Pancreas (tissue), 10 donors: ENCODE measurements around the gene TCF19. TPM values are rescaled to one million over a fixed set of nuclear protein-coding genes. Genes with fewer than 3 reads are reported as not detected.

ENCODE experiments used
- ATAC-seq, 4 donors: fragments of 200-7000 bp; cut with Tn5 transposase; one replicate each; pipeline versions ENCODE4 v1.8.0 to v1.9.1; 2020; ENCODE audit warnings: mild to moderate bottlenecking in 4 of 4, moderate library complexity in 4 of 4
- DNase-seq, 6 donors: peaks; one replicate each; pipeline ENCODE4 v3.0.0-alpha.2; 2020
- FAIRE-seq: peaks from 2 replicates; lab custom pipeline; 2012; peaks lifted over from hg19 to GRCh38; lab: Jason Lieb, UNC
- H3K27ac ChIP-seq, 4 donors: fragments of 200-600 bp; sonication (generic); 1 replicate in 3 of 4; 2 replicates in 1 of 4; pipeline versions ENCODE4 v1.5.0 to v1.8.0; 2020
- H3K27me3 ChIP-seq, 4 donors: fragments of 200-600 bp; one replicate each; pipeline ENCODE4 v1.8.0; 2021
- H3K36me3 ChIP-seq, 3 donors: fragments of 200-600 bp; sonication (generic) in 1 of 3; one replicate each; pipeline versions ENCODE4 v1.5.0 to v1.8.0; 2020 to 2021
- H3K4me1 ChIP-seq, 3 donors: fragments of 200-600 bp; one replicate each; pipeline ENCODE4 v1.8.0; 2021
- H3K4me3 ChIP-seq, 4 donors: fragments of 200-600 bp; sonication (generic) in 2 of 4; one replicate each; pipeline versions ENCODE4 v1.5.0 to v1.8.0; 2020 to 2021
- H3K9me3 ChIP-seq, 4 donors: fragments of 200-600 bp; one replicate each; pipeline ENCODE4 v1.8.0; 2021
- WGBS, 2 donors: extraction: QIAGEN DNeasy Blood & Tissue Kit; methylation state at CpG; one replicate each; pipeline ENCODE4 v1.1.7; 2013; 5-methylcytosine and 5-hydroxymethylcytosine counted together
- intact Hi-C, 3 donors: fragments of 100-400 bp; cut with DNase I; formaldehyde crosslinking; loops; one replicate each; pipeline versions ENCODE4 v1.11.1 to v1.14.2; 2022
- polyA plus RNA-seq, 2 donors: library from polyadenylated mRNA; stranded (reverse); fragments of 200-250 nt; gene quantifications; one replicate each; pipeline ENCODE4 v1.2.3, GENCODE V29; 2013
- total RNA-seq, 6 donors: library from RNA; stranded (reverse); fragmentation: NEBNext Ultra II Directional in 4 of 6; extraction: Animal tissue kit (Norgen Biotek cat#: 25700) in 4 of 6; gene quantifications; one replicate each; pipeline versions ENCODE4 v1.2.1 to v1.2.4, GENCODE V29; 2021 to 2023
- TF ChIP-seq, protein P1 (sequence below), 4 donors: fragments of 200-600 bp; sonication (generic) in 3 of 4; IDR thresholded peaks; one replicate each; pipeline versions ENCODE4 v1.5.0 to v1.8.0; 2021; ENCODE audit warnings: antibody characterized with exemption in 4 of 4
- donor health status: healthy with polysubstance abuse.
- donor health status: DM: no; HTN: no; CAD: no; lungs with moderate emphysema.
- donor health status: DM: no; HTN: no; CAD: no.
- donor health status: control.
- donor health status: control.
- donor health status: Bipolar disorder and iron deficiency.
- donor health status: DM: yes; HTN: yes; CAD: no.
- donor health status: DM: no; HTN: no; CAD: no.
- donor health status: DM: no; HTN: no; CAD: no.
- donor health status: DM: yes; HTN: yes; CAD: no.

TCF19 gene
- total and polyA plus RNA-seq, 8 donors, result 0.83 to 3.4 (median 2.0) TPM

DNA sequence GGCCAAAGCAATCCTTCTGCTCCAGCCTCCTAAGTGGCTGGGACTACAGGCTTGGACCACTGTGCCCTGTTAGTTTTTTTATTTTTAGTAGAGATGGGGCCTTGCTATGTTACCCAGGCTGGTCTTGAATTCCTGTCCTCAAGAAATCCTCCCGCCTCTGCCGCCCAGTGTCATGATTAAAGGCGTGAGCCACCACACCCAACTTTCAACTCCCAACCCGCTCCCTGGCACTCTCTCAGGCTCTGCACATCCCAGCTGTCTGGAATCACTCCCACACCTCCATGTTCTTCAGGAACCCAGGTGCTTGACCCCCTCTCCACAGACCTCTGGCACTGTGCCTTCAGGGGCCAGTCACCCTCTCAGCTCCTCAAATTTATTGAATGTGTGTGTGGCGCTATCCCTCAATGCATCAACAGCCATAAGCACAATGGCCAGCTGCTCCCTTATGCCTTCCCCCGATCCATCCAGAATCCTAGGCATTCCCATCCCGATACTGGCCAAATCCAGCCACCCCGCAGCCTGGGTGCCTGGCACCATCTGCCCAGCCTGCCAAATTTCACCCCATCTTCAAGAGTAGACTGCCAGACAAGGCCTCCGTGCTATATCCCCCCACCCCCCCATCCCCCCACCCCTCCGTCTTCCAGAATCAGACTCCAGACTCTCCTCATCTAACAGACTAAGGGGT lies 12.7 kb downstream of the TCF19 start:
- no peak overlapping the region for H3K4me3 ChIP-seq
- ATAC-seq (no peak), FAIRE-seq (no peak), DNase-seq (peak in 1 of 6 donors; percentile 39)
- intact Hi-C loops, result no loop called here
- no peak overlapping the region for H3K27ac ChIP-seq
- TF ChIP-seq, protein P1, sequence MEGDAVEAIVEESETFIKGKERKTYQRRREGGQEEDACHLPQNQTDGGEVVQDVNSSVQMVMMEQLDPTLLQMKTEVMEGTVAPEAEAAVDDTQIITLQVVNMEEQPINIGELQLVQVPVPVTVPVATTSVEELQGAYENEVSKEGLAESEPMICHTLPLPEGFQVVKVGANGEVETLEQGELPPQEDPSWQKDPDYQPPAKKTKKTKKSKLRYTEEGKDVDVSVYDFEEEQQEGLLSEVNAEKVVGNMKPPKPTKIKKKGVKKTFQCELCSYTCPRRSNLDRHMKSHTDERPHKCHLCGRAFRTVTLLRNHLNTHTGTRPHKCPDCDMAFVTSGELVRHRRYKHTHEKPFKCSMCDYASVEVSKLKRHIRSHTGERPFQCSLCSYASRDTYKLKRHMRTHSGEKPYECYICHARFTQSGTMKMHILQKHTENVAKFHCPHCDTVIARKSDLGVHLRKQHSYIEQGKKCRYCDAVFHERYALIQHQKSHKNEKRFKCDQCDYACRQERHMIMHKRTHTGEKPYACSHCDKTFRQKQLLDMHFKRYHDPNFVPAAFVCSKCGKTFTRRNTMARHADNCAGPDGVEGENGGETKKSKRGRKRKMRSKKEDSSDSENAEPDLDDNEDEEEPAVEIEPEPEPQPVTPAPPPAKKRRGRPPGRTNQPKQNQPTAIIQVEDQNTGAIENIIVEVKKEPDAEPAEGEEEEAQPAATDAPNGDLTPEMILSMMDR (IDR thresholded peaks at IDR 0.05), result no peak
- peaks cover 0 to 16% (median 11%) of the 10 kb centered on the region in 3 donors for H3K4me1 ChIP-seq
- H3K9me3 ChIP-seq, result no peaks in the 10 kb centered on the region
- WGBS, 2 donors, result 91 to 95% methylated on average over 10 of the region's 10 CpGs
- no peaks in the 10 kb centered on the region for H3K27me3 ChIP-seq
- H3K36me3 ChIP-seq, result no peaks in the 10 kb centered on the region

GRCh38 chr6:31171931-31172905 lies 13.8 kb downstream of the TCF19 start:
- WGBS, 2 donors, result 78 to 82% methylated on average over 16 of the region's 16 CpGs
- no peak for FAIRE-seq
- peak in 1 of 6 donors; percentile 54 for DNase-seq

DNA sequence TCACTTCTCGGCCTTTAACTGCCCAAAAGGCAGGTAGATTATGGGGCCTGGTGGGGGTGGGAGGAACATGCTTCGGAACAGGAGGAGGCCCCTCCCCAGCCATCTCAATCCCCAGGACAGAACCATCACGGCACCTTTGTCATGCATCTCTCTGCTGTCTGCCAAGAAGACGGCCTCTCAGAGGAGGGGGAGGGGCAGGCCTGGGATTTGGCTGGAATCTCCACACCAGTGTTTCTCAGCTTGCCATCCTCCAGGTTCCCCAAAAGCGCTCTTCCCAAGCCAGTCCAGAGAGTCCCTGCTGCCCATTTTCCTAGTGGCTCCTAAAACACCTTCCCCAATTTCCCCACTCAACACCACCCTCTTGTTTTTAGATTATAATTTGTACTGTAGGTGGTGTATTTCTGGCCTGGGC lies 14.6 kb downstream of the TCF19 start:
- ATAC-seq, result no peak
- peaks cover 0 to 6% (median 0%) of the 10 kb centered on the region in 3 donors for H3K36me3 ChIP-seq
- WGBS, 2 donors, result 71 to 73% methylated on average over 5 of the region's 5 CpGs
- TF ChIP-seq, protein P1 (IDR thresholded peaks at IDR 0.05), result no peak
- H3K4me1 ChIP-seq, result peaks cover 0 to 23% (median 13%) of the 10 kb centered on the region in 3 donors
- H3K4me3 ChIP-seq, result no peak overlapping the region
- no peak overlapping the region for H3K27ac ChIP-seq
- no peaks in the 10 kb centered on the region for H3K9me3 ChIP-seq
- FAIRE-seq, result no peak
- DNase-seq, result peak in 1 of 6 donors; percentile 28
- H3K27me3 ChIP-seq, result no peaks in the 10 kb centered on the region
- intact Hi-C loops, result no loop called here

More at GRCh38 chr6:31171931-31172905, 13.8 kb downstream of the TCF19 start:
- no peak for ATAC-seq
- intact Hi-C loops, result no loop called here
- Histone ChIP-seq H3K4me3 (no peak overlapping the region), H3K4me1 (peaks cover 0 to 23% (median 13%) of the 10 kb centered on the region in 3 donors), H3K36me3 (peaks cover 0 to under 1% (median 0%) of the 10 kb centered on the region in 3 donors), H3K27ac (no peak overlapping the region), H3K27me3 (no peaks in the 10 kb centered on the region), H3K9me3 (no peaks in the 10 kb centered on the region)
- TF ChIP-seq, protein P1 (IDR thresholded peaks at IDR 0.05), result no peak

GRCh38 chr6:31173406-31173805 lies 15.0 kb downstream of the TCF19 start:
- no peak overlapping the region for H3K27ac ChIP-seq
- intact Hi-C loops, result no loop called here
- ATAC-seq (no peak), DNase-seq (peak in 1 of 6 donors; percentile 46), FAIRE-seq (no peak)
- H3K4me3 ChIP-seq, result no peak overlapping the region
- H3K4me1 ChIP-seq, result peaks cover 0 to 23% (median 13%) of the 10 kb centered on the region in 3 donors
- no peaks in the 10 kb centered on the region for H3K9me3 ChIP-seq
- peaks cover 0 to 6% (median 0%) of the 10 kb centered on the region in 3 donors for H3K36me3 ChIP-seq
- 68 to 75% methylated on average over 2 to 3 of the region's 3 CpGs for WGBS, 2 donors
- TF ChIP-seq, protein P1 (IDR thresholded peaks at IDR 0.05), result no peak
- H3K27me3 ChIP-seq, result no peaks in the 10 kb centered on the region
